SH-SY5Y (cell line): ENCODE measurements around the gene SLC1A2.

Experiments used
- GATA2 ChIP-seq: IDR thresholded peaks from 2 replicates; pipeline ENCODE4 v1.6.1; 2011; ENCODE audit warnings: mild to moderate bottlenecking, low read depth, low read length
- GATA3 ChIP-seq: IDR thresholded peaks from 2 replicates; pipeline ENCODE4 v1.6.1; 2011; ENCODE audit warnings: low read depth, mild to moderate bottlenecking, low read length, moderate library complexity

DNA sequence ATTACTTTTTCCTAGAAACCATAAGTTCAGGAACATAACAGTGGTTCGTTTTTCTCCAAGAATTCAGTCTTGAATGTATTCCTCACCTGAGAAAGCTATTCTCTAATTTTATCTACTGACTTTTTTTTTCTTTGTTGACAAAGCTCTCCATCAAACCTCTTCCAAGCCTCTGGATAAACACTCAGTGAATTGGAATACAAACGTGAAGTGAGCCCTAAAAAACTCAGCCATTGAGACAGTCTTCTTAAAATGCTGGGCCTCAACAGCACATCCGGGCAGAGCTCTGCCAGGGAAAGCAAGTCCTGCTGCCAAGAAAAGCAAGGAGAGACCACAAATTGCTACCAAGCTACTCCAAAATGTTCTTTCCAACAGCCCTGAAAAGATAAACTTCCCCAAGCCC is 7.7 kb upstream of the SLC1A2 start:
- no peak for TF ChIP-seq GATA2
- TF ChIP-seq GATA3: no peak
